RWPE2 (cell line): ENCODE data around the gene TTC27.

Experiments
- ATAC-seq: fragments of 200-7000 bp; cut with Tn5 transposase; 3 replicates; pipeline ENCODE4 v1.9.1; 2021; ENCODE audit warnings: low read depth
- DNase-seq: peaks from one replicate; pipeline ENCODE4 v3.0.0-alpha.2; 2020; ENCODE audit warnings: low spot score
- H3K27ac ChIP-seq: fragments of 450-650 bp; 2 replicates; pipeline ENCODE4 v1.5.1; 2017; ENCODE audit warnings: mild to moderate bottlenecking; ENCODE audit not compliant: poor library complexity, severe bottlenecking
- H3K27me3 ChIP-seq: fragments of 250-450 bp; sonication (Bioruptor Pico); 2 replicates; pipeline ENCODE4 v1.5.1; 2021; ENCODE audit warnings: mild to moderate bottlenecking, moderate library complexity; ENCODE audit not compliant: insufficient read depth, poor library complexity, severe bottlenecking
- H3K36me3 ChIP-seq: fragments of 250-450 bp; sonication (Bioruptor Pico); 2 replicates; pipeline ENCODE4 v1.5.1; 2020; ENCODE audit warnings: low read depth, mild to moderate bottlenecking, moderate library complexity
- H3K4me1 ChIP-seq: fragments of 250-450 bp; sonication (Bioruptor Pico); 2 replicates; pipeline ENCODE4 v1.5.1; 2021; ENCODE audit warnings: mild to moderate bottlenecking, moderate library complexity; ENCODE audit not compliant: insufficient read depth, poor library complexity, severe bottlenecking
- H3K4me3 ChIP-seq: fragments of 250-450 bp; sonication (Bioruptor Pico); 2 replicates; pipeline ENCODE4 v1.5.1; 2021; ENCODE audit warnings: mild to moderate bottlenecking, moderate library complexity; ENCODE audit not compliant: severe bottlenecking
- H3K9me3 ChIP-seq: fragments of 250-450 bp; sonication (Bioruptor Pico); 2 replicates; pipeline ENCODE4 v1.5.1; 2021; ENCODE audit warnings: mild to moderate bottlenecking, moderate library complexity; ENCODE audit not compliant: severe bottlenecking
- TF ChIP-seq, protein P1 (sequence below): fragments of 450-650 bp; IDR thresholded peaks from one replicate; pipeline ENCODE4 v1.5.1; 2017; ENCODE audit warnings: mild to moderate bottlenecking, moderate library complexity; ENCODE audit not compliant: poor library complexity, severe bottlenecking

TTC27 gene

DNA sequence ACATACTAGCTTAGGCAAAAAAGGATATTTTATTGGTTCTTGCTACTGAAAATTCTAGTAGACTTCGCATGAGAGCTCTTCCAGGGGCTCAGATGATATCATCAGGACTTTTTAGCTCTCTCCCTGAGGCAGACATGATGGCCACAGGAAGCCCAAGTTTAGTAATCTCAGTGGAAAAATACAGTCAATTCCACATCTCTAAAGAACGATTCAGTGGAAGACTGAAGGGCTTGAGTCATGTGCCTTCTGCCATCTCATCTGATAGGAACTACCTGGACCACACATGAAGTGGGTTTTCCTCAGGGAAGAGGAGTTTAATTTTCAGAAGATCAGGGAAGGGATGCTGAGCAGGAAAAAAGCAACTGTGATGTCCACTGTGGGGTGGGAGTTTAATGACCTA lies 117.3 kb downstream of the TTC27 start:
- DNase-seq, result no peak
- H3K27ac ChIP-seq, result no peak overlapping the region
- H3K4me3 ChIP-seq, result no peak overlapping the region
- TF ChIP-seq, protein P1, sequence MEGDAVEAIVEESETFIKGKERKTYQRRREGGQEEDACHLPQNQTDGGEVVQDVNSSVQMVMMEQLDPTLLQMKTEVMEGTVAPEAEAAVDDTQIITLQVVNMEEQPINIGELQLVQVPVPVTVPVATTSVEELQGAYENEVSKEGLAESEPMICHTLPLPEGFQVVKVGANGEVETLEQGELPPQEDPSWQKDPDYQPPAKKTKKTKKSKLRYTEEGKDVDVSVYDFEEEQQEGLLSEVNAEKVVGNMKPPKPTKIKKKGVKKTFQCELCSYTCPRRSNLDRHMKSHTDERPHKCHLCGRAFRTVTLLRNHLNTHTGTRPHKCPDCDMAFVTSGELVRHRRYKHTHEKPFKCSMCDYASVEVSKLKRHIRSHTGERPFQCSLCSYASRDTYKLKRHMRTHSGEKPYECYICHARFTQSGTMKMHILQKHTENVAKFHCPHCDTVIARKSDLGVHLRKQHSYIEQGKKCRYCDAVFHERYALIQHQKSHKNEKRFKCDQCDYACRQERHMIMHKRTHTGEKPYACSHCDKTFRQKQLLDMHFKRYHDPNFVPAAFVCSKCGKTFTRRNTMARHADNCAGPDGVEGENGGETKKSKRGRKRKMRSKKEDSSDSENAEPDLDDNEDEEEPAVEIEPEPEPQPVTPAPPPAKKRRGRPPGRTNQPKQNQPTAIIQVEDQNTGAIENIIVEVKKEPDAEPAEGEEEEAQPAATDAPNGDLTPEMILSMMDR, result no peak
- no peaks in the 10 kb centered on the region for H3K36me3 ChIP-seq
- peaks cover 6% of the 10 kb centered on the region for H3K4me1 ChIP-seq
- H3K27me3 ChIP-seq, result no peaks in the 10 kb centered on the region
- no peaks in the 10 kb centered on the region for H3K9me3 ChIP-seq
- ATAC-seq, result no peak

DNA sequence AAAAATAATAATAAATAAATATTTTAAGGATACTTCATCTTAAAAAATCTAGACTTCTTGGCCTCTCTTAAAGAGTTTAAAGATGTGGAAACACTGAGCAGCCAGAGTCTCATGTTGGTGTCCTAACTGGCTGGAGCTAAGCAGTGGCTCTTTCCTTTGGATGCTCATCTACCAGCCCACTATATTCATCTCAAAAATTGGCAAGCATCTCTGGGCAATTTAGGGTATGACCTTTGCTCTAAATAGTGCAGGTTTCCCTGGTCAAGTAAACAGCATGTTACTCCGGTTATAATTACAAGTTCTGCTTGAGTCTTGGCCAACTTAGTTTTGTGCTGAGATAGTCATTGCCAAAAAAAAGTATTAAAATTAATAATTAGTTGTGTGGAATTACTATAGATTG lies 117.8 kb downstream of the TTC27 start:
- no peaks in the 10 kb centered on the region for H3K27me3 ChIP-seq
- H3K36me3 ChIP-seq, result no peaks in the 10 kb centered on the region
- H3K4me3 ChIP-seq, result no peak overlapping the region
- H3K4me1 ChIP-seq, result peaks cover 6% of the 10 kb centered on the region
- no peak overlapping the region for H3K27ac ChIP-seq
- no peak for DNase-seq
- H3K9me3 ChIP-seq, result no peaks in the 10 kb centered on the region
- TF ChIP-seq, protein P1, result no peak
- ATAC-seq, result no peak

DNA sequence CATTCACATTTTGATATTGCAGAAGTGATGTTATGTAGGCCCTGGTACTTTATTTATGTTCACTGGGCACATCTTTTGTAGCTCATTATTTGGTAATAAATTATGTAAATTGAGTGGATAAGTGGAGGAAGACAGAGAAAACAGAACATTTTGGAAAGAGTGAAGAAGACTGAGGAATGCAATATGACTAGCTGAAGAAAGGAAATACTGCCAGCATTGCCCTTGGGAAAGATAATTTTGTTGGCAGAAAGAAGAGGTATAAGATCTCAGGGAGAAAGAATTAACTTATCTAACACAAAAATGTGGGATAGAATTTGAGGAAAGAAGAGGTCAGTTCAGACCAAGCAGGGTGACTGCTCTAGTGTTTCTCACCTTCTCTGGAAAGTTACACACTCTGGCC lies 118.8 kb downstream of the TTC27 start:
- Histone ChIP-seq H3K36me3 (no peaks in the 10 kb centered on the region), H3K9me3 (no peaks in the 10 kb centered on the region), H3K4me3 (no peak overlapping the region), H3K4me1 (peaks cover 6% of the 10 kb centered on the region), H3K27me3 (no peaks in the 10 kb centered on the region), H3K27ac (no peak overlapping the region)
- DNase-seq (no peak), ATAC-seq (no peak)
- TF ChIP-seq, protein P1, result no peak

DNA sequence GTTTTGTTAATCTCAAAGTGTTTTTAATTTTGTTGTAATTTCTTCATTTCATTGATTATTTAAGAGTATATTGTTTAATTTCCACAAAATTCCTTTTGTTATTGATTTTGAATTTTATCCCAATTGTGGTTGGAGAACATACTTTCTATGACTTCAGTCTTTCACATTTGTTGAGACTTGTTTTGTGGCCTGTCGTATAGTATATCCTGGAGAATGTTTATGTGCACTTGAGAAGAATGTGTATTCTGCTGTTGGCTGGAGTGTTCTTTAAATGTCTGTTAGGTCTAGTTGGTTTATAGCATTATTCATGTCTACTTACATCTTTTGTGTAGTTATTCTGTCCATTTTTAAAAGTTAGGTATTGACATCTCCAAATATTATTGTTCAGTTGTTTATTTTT lies 120.3 kb downstream of the TTC27 start:
- Histone ChIP-seq H3K27me3 (no peaks in the 10 kb centered on the region), H3K4me1 (peaks cover 6% of the 10 kb centered on the region), H3K4me3 (no peak overlapping the region), H3K27ac (no peak overlapping the region), H3K36me3 (no peaks in the 10 kb centered on the region), H3K9me3 (no peaks in the 10 kb centered on the region)
- DNase-seq, result no peak
- TF ChIP-seq, protein P1, result no peak
- no peak for ATAC-seq

DNA sequence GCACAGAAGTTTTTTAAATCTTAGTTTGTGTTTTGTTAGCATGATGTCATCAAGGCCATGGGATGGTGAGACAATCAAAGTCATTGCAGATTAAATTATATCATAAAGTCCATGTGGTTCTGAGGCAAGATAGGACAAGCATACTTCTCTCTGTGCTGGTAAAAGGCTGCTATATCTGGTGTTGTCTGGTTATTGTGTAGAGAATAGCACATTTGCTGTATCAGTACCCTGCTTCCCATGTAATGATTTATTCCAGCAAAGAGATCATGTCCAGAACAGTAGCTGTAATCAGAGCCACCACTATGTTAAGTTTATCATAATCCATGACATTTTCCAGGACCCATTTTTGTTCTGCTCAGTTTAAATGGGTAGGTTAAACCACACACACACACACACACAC lies 123.0 kb downstream of the TTC27 start:
- no peak overlapping the region for H3K27ac ChIP-seq

More for the DNA sequence above, 123.0 kb downstream of the TTC27 start:
- H3K4me3 ChIP-seq, result no peak overlapping the region
- H3K4me1 ChIP-seq, result peaks cover 6% of the 10 kb centered on the region
- DNase-seq, result no peak
- TF ChIP-seq, protein P1, result no peak
- H3K9me3 ChIP-seq, result no peaks in the 10 kb centered on the region
- no peaks in the 10 kb centered on the region for H3K27me3 ChIP-seq
- no peaks in the 10 kb centered on the region for H3K36me3 ChIP-seq
- no peak for ATAC-seq
